GM19452 (cell line): Measurements from ENCODE around the gene ELMO3.

Experiments used
- ATAC-seq: cut with Tn5 transposase; IDR thresholded peaks from one replicate; pipeline ENCODE4 v1.9.1; 2021; ENCODE audit not compliant: unreplicated experiment

ELMO3 gene

DNA sequence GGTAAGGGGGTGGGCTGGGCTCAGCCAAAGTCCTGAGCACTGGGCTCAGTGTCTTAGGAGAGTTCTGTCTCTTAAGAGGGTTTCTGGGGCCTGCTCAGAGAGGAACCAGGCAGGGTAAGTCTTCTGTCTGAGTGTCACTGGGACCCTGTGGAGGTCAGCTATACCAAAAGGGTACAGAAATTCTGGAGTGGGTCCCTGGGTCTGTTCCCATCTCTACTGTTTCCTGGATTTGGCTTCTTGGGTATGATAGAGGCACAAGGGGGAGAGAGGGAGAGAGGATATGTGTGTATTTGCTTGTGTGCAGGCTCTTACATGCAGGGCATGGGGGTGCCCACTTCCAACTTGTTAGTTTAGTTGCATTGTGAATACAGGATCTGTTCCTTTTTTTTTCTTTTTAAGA is 5.4 kb upstream of the ELMO3 start:
- ATAC-seq = no peak

DNA sequence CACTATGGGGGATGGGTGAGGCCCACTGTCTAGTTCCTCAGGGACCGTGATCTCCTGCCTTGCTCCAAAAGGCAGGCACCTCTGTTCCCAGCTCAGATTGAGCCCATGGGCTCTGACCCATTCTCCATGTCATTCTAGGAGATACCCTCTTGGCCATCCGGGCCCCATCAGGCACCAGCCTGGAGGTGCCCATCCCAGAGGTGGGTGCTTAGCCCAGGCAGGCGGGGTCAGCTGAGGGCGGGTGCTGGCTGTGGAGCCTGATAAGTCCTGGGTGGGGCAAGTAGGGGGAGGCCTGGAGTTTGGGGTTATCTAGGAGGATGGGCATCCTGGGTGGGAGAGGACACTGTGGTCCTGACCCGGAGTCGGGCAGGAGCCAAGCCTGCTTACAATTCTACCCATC is 4.7 kb upstream of the ELMO3 start:
- no peak for ATAC-seq

DNA sequence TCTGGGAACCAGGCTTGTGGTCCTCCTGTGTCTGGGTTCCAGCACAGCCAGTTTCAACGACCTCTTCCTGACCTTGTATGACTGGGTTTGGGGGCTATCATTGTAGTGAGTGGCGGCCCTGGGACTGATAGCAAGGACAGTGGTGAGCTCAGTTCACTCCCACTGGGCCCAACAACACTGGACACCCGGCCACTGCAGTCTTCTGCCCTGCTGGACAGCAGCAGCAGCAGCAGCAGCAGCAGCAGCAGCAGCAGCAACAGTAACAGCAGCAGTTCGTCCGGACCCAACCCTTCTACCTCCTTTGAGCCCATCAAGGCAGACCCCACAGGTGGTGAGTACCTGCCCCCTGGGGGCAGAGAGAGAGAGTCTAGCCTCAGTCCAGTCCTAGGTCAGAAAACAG is 3.3 kb upstream of the ELMO3 start:
- no peak for ATAC-seq

DNA sequence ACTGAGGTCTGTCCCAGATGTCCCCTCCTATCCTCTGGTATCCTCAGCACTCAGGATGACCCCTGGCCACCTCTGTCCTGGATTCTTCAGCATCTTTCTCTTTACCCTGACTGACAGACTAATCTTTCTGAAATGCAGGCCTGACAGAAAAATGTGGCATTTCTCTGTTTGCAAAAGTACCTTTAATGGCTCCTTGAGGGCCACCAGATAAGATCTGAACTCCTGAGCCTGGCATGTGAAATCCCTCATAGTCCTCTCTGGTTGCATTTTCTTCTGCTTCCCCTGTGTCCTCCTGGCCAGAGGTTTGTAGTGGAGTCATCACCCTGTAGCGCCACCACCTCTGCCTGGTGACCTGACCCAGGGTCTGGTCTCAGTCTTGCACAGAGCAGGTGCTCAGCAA is 2.0 kb upstream of the ELMO3 start:
- no peak for ATAC-seq

DNA sequence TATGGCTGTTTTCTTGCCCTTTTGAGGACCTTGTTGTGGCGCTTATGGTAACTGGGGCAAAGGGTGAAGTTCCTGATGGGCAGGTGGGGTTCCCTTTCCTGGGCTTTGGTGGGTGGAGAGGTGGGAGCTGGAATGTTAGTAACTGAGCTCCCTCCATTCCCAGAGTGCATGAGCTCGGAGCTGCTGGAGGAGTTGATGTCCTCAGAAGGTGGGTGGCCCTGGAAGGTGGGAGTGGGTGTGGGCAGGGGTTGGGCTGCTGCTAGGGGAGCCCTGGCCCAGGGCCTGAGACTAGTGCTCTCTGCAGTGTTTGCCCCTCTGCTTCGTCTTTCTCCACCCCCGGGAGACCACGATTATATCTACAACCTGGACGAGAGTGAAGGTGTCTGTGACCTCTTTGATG is 1.2 kb upstream of the ELMO3 start:
- no peak for ATAC-seq

DNA sequence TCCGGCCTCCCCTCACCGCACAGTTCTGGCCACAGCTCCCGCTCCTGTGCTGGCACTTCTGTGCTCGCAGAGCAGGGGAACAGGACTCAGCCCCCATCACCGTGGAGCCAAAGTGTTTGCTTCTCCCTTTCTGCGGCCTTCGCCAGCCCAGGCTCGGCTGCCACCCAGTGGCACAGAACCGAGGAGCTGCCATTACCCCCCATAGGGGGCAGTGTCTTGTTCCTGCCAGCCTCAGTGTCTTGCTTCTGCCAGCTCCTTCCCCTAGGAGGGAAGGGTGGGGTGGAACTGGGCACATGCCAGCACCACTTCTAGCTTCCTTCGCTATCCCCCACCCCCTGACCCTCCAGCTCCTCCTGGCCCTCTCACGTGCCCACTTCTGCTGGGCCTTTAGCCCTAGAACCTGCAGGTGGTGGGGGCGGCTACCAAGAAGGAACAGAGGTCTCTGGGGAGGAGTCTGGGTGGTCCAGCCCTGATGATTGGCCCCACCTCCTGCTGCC is 645 bp upstream of the ELMO3 start:
- ATAC-seq = no peak

DNA sequence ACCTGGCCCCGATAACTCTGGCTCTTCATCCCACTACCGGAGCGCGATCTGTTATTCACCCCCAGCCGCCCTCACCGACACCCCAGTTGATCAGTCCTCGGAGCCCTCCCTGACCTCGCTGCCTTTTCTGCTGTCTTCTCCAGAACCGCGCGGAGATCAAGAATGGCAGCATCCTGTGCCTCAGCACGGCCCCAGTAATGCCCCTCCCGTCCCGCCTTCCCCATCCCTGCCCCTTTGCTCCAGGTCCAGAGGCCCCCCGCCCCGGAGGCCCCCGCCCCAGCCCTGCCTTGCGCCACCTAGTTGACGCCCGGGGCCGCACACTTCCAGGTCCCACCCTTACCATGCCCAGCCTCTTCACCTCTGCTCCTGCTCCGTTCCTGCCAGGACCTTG is 872 bp downstream of the ELMO3 start:
- no peak for ATAC-seq

DNA sequence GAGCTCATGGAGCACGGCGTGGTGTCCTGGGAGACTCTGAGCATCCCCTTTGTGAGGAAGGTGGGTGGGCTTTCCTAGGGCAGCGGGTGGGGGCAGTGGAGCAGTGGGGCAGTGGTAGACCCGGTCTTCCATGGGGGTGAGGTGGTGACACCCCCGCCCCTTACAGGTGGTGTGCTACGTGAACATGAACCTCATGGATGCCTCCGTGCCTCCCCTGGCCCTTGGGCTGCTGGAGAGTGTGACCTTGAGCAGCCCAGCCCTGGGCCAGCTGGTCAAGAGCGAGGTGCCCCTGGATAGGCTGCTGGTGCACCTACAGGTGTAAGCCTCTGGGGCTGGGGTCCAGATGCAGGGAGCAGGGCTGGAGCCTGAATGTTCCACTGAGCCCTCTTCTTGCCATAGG is 1.6 kb downstream of the ELMO3 start:
- no peak for ATAC-seq

DNA sequence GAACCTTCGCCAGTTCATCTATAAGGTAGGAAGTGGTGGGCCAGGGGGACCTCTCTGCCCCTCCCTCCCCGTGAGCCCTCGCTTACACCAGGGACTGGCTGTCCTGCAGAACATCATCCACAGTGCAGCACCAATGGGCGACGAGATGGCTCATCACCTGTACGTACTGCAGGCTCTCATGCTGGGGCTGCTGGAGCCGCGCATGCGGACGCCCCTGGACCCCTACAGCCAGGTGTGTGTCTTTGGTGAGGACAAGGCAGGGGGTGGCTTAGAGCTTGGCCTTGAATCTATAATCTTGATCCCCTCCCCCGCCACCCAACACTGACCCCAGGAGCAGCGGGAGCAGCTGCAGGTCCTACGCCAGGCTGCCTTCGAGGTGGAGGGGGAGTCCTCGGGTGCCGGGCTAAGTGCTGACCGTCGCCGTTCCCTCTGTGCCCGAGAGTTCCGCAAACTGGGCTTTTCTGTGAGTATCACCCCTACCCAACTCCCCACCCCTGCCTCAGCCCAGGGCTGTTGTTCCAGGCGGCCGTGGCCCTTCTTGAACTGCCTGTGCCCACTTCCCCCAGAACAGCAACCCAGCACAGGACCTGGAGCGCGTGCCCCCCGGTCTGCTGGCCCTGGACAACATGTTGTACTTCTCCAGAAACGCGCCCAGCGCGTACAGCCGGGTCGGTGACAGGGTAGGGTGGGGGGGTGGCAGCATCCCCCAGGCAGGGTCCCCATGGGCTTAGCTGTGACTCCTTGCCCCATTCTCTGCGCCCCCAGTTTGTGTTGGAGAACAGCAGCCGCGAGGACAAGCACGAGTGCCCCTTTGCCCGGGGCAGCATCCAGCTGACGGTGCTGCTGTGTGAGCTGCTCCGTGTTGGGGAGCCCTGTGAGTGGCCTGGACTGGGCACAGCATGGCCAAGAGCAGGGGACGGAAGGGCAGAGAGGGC is 2.7 kb downstream of the ELMO3 start:
- ATAC-seq = no peak

DNA sequence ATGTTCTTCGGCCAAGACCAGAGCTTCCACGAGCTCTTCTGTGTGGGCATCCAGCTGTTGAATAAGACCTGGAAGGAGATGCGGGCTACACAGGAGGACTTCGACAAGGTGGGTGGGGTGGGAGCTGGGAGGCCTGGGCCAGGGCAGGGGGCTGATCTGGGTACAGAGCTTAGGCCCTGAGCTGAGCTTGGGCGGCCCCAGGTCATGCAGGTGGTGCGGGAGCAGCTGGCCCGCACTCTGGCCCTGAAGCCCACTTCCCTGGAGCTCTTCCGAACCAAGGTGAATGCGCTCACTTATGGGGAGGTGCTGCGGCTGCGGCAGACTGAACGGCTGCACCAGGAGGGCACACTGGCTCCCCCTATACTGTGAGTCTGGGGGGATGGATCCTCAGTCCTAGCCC is 3.5 kb downstream of the ELMO3 start:
- ATAC-seq = no peak

DNA sequence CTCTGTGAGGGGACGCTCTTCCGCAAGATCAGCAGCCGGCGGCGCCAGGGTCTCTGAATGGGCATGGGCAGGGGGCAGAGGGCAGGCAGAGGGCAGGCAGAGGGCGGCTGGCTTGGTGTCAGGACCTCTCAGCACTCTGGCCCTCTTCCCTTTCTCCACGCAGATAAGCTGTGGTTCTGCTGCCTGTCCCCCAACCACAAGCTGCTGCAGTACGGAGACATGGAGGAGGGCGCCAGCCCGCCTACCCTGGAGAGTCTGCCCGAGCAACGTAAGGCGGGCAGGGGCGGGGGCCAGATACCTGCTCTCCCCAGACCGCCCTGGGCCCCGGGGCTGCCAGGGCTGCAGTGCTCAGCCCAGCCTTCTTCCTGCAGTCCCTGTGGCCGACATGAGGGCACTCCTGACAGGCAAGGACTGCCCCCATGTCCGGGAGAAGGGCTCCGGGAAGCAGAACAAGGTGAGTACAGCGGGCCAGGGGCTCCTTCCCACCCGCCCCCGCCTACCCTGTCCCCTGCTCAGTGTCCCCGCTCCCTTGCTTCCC is 4.1 kb downstream of the ELMO3 start:
- ATAC-seq = no peak

DNA sequence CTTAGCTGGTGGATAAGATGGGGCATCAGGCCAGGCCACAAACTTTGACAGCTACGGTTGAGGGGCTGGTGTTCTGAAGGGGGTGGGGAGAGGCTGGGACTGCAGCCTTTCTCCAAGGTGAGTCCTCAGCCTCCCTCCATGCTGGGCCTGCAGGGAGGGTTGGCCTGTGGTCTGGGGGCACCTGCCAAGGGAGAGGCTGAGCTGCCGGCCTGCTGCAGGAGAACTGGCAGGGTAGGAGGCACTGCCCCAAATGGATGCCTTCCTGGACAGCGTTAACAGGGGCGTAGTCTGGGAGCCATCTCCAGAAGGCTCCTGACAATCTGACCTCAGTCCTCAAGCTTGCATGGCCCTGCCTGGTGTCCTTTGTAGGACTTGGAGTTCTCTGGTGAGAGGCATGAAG is 5.1 kb downstream of the ELMO3 start:
- ATAC-seq = no peak

DNA sequence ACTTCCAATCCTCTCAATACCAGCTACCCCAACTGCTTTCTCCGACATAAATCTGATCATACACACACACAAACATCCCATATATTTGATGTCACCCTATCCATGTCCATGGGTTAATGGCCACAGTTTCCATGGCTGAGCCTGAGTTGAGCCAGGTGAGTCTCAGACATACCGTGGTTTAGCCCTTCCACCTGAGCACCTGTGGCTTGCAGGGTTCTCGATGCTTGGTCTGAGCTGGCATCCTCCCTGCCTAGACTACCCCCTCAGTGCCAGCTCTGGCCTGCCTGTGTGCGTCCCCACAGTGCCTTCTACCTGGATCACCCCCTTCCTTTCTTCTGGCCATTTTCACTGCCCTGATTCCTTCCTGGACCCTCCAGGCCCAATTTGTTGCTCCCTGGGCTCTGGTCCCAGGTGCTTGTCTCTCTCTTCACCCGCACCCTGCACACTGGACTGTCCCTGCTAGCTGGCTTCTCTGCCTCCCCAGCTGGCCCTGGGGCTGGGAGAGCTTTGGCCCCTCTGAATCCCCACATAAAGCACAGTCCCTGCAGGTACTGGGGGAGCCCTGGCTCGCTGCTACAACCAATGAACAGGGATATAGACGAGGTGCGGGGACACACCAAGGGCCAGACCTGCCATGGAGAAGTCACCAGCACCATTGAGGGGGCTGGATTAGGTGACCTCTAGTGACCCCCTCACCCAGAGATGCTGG is 7.4 kb downstream of the ELMO3 start:
- ATAC-seq = no peak

DNA sequence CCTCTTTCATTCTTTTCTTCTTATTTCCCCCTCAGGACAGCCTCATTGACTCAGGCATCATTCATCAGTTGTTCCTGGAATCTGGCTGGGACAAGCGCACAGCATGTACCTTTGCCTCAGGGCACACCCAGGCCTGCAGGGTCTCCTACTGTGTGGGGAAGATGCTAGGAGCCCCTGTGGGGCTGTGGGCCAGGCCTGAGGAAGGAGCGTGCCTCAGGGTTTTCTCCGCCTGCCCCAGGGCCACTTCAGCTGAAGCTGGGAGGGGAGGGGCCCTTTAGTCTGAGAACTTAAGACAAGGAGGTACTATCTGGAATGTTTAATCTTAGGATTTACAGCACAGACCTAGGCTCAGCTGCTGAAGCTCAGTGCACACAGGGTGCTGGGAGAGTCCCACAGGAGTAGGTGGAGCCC is 7.9 kb downstream of the ELMO3 start:
- ATAC-seq = no peak

DNA sequence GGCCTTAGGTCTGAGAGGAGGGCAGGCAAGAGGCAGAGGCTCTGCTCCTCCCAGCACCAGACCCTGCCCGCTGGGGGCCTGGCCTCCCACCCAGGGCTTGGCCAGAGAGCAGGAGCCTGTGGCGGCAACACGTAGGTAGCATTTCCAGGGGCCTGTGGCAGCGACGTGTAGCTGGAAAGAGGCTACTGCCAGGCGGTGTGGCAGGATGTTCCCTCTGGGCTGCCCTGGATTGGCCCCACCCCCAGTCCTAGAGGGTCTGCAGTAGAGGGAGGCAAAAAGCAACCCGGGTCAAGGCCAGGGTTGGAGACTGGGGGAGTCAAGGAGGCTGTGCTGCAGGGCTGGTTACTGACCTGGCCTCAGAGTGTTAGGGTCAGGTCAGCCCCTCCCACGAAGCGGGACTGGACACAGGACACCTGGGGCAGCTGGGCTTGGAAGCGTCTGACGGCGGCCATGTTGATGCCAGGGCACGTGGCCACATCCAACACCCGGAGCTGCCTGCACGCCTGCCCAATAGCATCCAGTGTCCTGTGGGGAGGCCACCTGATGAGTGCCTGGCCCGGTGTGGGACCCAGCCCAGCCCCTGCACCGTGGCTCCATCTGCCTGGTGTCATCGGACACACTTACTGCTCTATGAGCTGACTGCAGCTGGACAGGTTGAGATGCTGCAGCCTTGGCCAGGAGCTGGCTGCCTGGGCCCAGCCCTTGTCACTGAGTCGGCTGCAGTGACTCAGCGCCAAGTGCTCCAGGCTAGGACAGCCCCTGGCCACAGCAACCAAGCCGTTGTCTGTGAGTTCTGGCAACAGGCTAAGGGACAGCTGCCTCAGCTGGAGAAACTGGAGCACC is 8.5 kb downstream of the ELMO3 start:
- ATAC-seq = no peak

DNA sequence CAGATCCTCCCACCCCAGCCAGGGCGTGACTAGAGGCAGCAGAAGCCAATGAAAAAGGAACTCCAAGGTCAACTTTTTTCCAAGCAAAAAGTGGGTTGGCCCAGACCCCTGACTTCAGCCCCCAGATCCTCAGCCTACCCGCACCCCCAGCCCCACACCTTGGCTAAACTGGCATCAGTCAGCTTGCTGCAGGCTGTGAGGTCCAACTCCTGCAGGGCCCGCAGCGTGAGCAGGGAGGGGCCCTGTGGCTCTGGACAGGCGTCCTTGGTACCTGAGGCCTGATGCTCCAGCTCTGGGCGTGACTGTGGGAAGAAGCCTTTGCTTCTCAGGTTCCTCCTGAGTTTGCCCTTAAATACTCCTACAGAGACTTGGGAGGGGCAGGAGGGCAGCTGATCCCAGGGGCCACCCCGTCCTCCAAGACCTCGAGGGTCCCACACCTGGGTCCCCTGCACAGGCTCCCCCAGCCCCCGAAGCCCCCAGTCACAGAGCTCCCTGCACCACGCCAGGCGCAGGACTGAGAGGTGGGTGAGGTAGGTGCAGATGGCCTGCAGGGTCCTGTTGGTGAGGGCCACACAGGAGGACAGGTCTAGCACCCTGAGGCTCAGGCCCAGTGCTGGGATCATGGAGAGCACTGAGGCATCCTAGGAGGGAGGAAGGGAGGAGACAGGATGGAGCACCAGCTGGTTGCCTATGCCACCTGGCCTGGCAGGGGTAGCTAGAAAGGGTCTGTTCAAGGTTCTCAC is 9.4 kb downstream of the ELMO3 start:
- ATAC-seq = no peak

DNA sequence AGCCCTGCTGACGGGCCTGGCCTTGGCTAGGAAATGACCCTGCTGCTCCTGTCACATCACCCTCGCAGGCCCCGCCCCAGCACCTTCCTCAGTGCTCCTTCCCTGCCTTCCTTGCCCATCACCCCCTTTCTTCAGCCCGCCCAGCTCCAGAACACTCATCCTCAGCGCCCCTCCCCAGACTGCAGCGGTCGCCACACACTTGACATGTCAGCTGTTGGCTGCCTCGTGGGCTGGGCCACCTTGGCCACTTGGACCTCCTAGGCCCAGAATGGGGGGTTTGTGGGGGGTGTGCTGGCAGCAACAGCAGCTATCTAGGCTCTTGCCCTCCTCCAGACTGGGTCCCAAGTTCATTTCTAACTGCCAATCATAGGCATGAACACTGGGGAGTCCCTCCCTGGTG is 10.6 kb downstream of the ELMO3 start:
- ATAC-seq = no peak

DNA sequence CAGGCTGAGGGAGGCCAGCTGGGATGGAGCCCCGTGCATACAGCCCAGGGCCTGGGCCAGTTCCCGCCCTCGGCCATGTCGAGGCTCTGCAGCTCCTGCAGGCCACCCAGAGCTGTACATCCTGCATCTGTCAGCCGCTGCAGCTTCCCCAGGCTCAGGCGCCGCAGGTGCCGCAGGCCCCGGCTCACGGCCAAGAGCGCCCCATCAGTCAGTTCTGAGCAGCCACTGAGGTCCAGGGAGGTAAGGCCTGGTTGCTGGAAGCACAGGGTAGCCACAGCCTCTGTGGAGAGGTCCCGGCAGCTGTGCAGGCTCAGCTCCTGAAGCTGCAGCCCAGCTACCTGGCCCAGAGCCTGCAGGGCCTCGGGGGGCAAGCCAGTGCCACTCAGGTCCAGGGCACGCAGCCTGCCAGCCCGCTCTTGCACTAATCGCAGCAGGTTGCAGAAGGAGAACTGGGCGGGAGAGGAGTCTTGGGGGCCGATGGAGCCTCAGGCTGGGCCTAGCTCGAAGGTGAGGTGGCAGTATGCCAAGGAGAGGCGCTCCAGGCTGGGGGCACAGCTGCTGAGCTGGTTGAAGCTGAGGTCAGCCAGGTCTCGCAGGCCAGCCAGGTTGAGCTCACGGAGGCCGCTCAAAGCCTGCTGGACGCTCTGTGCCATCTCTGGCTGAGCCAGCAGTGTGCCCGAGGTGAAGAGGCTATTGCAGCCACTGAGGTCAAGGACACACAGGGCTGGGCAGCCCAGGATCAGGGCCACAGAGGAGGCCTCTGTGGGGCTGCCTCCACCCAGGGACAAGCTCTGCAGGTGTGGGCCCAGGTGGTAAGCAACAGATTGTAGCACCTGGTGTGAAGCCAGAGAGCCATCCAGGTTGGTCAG is 11.4 kb downstream of the ELMO3 start:
- no peak for ATAC-seq

DNA sequence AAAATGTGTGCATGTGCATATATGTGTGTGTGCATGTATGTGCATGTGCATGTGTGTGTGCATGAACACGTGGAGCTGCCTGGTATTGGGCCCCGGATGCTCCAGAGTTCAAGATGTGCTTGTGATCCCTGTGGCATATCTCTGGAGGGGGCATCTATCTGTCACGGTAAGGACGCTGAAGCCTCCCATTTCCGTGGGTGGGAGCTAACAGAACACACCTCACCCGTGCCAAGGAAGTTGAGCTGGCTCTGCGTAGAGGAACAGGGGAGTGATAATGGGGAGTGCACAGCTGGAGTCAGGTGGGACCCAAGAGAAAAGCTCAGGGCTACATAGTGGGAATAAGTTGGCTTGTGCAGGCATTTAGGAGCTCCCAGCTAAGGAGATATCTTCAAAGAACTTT is 12.7 kb downstream of the ELMO3 start:
- no peak for ATAC-seq
